CD4-positive, alpha-beta T cell treated with Interleukin-17A for 1 hour (primary cell): Measurements from ENCODE around the gene OS9.
A peak's percentile ranks its signal among the peaks of the same experiment; 100 is the strongest.

Experiments
- DNase-seq: peaks from one replicate; pipeline ENCODE4 v3.0.0-alpha.2; 2020

Gene OS9

DNA sequence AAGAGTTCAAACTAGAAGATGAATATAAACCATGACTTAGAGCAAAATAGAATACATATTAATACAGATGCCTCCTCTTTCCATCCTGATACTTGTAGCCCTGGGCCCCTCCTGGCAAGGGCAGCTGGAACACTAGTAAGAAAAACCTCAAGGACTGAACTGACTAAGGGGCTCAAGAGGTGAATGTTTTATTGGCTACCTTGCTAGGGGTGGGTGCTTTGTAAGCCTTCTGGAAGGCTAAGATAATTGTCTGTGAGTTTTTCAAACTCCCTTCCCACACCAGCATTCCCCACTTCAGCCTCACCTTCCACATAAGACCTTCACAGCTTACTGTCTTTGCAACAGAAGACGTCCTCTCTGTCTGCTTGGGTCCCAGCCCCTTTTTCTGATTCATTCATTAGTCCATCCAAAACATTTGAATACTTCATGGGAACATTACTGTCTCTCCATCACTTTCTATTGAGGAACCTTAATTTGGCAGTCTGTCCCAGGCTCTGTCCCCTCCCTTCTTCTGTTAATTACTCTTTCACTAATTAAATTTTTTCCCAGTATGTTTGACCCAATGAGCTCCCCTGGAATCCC is 59.9 kb downstream of the OS9 start:
- DNase-seq, result no peak

GRCh38 chr12:57754411-57755193 is 60.7 kb downstream of the OS9 start, which contains the start of gene MARCHF9:
TSS of gene MARCHF9 (plus strand) at chr12:57755103. CDS start at chr12:57755529, 426 bp downstream.
- peak; percentile 94 for DNase-seq

DNA sequence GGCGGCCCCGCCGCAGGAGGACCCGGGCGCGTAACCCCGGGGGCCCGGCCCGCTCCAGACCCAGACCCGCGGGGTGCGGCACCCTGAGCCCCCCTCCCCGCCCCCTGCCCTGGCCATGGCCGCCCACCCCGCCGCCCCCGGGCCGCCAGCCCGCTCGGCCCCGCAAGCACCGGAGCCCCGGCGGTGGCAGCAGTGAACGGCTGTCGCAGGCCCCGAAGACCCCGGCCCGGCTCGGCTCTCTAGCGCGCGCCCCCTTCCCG is 61.2 kb downstream of the OS9 start:
- no peak for DNase-seq

DNA sequence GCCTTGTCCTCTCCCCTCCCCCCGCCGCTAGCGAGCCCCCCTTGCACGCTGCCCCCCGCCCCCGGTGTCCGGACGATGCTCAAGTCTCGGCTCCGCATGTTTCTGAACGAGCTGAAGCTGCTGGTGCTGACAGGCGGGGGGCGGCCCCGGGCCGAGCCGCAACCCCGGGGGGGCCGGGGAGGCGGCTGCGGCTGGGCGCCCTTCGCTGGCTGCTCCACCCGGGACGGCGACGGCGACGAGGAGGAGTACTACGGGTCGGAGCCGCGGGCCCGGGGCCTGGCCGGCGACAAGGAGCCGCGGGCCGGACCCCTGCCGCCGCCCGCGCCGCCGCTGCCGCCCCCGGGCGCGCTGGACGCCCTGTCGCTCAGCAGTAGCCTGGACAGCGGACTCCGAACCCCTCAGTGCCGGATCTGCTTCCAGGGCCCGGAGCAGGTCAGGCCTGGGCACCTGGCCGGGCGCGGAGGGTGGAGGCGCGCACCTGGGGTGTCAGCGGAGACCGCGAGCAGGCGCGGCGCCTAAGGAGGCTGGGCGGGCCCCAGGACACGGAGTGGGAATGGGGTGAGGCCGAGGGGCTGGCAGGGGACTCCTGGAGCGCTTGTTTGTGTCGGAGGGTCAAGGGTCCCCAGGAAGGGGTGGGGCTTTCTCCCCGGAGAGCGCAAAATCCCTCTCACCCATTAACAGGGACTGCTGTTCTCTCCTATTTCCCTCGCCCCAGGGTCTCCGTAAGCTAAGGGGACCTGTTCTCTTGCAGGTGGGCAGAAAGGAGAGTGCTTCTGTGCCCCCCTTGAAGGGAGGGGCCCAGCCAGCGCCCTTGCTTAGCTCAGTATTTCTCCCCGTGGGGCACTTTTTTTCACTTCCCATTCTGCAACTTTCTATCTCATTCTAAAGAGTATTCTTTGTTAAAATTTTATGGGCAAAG is 61.8 kb downstream of the OS9 start:
- peak; percentile 51 for DNase-seq

DNA sequence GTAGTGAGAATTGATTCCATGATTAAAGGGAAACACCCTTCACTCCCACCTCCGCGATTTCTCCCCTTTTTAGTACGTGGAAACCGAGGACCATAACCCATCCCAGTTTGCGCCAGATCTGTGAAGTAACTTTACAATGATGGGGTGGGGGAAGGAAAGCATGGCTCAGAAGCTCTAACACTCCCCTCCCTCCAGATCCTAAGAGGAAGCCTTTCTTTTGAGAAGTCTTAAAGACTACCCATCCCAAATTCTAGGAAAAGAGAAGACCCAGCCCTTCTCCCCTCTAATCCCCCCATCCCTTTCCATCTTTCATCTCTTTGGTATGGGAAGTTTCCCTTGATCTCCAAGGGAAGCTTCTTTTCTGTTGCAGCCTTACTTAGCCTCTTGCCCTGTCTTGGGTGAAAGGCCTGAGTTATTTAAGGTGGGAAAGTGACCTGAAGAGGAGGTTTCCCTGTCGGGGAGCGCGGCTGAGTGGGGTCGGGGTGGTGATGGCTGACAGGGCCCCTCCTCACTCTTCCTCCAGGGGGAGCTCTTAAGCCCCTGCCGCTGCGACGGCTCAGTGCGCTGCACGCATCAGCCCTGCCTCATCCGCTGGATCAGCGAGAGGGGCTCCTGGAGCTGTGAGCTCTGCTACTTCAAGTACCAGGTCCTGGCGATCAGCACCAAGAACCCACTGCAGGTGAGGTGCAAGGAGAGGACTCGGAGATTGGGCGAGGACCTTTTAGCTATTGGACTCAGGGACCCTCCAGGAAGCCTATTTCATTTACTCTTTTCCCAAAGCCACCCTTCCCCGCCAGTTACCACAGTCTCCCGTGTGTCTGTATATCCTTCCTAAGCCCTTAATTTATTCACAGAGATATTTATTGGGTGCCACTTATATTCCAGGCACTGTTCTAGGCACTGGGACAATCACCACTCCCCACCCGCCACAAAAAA is 62.7 kb downstream of the OS9 start:
- DNase-seq, result peak; percentile 79

DNA sequence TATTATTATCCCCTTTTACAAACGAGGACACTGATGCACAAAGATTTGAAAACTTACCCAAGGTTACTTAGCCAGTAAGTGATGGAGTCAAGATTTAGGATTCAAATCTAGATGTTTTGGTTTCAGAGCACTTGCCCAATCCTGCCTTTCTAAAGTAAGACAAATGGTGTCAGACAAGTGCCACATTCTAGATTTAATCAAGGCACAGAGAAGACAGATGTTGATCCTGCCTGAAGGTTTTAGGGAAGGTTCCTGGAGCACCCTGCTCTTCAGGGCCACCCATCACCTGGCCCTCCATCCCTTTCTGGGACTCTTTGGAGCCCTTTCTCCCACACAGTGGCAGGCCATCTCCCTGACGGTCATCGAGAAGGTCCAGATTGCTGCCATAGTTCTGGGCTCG is 63.8 kb downstream of the OS9 start:
- DNase-seq, result no peak

- no peak for DNase-seq
Observed at GRCh38 chr12:57758552-57759359, 64.8 kb downstream of the OS9 start.

DNA sequence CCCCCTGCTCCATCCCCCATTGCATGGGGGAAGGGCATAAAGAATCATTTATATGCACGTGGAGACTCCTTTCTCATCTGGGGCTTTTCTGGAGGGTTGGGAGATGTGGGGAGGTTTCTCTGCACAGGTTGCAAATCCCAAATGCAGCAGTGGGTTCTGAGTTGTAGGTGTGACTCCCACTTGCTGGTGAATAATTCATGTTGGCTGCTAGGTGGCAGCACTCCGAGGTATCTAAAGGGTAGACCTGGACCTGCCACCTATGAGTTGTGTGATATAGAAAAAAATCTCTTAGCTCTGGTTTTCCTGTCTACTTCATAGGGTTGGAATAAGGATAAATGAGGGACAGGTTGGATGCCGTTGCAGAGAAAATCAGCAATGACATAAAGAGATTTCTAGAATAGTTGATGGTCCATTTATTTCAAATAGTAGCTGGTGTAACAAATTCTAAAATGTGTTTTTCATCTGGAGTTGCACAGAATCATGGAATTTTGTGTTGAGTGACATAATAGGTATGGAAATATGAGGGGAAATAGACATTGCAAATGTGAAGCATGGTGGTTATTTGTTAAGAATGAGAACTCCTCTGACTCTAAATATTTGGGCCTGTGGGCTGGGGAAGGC is 65.5 kb downstream of the OS9 start:
- peak; percentile 71 for DNase-seq

- no peak for DNase-seq
Observed at GRCh38 chr12:57760347-57760982, 66.5 kb downstream of the OS9 start.

DNA sequence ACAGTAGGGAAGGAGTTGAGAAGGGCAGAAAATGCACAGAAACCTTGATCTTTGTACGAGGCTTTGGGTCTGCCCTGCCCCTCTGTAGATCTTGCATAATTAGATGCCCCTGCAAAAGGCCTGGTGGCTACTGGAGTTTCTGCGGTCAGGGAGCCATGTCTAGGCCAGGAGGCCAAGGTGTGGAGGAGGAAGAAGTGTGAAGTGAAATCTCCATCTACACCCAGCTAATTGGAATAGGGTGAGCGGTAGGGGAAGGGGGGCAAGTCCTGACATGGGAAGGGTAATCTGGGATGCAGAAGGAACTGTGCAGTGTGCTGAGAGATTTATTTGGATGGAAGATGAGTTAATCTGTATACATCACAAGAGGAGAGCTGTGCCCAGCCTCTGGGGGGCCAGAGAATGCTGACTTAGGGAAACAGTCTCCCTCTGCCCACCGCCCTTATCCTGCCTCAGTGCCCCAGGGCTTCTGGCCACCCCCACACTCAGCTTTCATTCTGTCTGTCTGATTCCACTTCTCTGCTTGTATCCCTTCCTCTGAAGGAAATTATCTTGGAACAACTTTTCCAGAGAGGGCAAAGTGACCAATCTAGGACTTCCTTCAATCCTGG is 67.6 kb downstream of the OS9 start:
- no peak for DNase-seq

DNA sequence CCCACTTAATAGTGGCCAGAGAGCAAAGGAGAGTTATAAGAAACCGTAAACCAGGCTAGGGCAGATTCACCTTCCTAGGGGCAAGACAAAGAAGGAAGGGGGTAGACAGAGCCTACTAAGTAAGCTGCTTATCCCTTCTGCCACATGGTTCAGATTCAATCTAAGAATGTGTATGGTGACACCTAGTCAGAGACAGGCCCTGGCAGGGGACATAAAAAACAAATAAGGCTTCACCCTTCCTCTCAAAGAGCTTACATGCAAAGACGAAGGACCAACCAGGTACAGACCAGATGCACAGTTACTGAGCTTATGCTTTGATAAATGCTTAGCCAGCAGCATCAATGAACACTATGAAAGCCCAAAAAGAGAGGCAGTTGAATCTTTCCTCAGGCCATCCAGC is 68.5 kb downstream of the OS9 start:
- no peak for DNase-seq

GRCh38 chr12:57763881-57764661 is 70.1 kb downstream of the OS9 start:
- no peak for DNase-seq

DNA sequence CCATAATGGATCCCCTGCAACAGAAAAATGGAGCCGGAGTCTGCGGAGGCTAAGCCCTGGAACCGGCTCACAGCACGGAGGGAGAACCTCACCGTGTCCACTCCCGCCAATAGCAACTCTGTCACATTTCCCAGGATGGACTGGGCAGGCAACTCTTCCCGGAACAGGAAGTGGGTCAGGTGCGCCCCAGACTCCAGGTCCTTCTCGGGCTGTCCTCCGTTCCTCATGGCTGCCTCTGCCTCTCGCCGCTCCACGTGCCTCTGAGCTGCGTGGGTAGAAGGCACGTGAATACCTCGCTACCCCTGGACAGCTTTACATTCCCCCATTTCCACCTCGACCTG is 70.7 kb downstream of the OS9 start:
- no peak for DNase-seq

DNA sequence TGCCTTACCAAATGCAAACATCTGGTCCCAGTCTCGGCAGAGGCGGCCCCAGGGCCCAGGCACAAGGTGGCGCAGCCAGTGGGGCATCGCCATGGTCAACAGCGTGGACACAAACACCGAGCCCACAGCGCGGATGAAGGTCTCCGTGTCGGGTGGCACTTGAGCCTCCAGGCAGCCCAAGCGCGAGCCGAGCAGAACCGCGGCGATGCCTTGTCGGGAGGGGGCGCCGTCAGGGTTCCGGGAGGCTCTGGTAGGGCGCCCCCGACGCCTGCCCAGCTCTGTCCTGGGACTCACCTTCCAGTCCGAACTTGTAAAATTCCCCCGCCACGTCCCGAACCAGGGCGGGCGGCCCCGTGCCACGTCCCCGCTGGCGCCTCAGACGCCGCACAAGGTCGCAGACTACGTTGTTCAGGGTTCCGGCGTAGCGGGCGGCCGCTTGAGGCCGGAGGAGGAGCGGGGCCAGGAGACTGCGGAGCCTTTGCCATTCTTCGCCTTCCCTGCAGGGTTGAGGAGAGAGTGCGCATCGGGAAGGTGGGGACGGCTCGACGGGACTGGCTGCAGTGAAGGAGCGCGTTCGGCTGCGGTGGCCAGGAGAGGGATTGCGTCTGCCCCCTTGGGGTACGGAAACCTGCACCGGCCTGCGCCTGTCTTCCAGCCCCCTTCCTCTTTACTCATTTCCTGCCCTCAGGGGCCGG is 71.2 kb downstream of the OS9 start:
- DNase-seq, result peak; percentile 53

DNA sequence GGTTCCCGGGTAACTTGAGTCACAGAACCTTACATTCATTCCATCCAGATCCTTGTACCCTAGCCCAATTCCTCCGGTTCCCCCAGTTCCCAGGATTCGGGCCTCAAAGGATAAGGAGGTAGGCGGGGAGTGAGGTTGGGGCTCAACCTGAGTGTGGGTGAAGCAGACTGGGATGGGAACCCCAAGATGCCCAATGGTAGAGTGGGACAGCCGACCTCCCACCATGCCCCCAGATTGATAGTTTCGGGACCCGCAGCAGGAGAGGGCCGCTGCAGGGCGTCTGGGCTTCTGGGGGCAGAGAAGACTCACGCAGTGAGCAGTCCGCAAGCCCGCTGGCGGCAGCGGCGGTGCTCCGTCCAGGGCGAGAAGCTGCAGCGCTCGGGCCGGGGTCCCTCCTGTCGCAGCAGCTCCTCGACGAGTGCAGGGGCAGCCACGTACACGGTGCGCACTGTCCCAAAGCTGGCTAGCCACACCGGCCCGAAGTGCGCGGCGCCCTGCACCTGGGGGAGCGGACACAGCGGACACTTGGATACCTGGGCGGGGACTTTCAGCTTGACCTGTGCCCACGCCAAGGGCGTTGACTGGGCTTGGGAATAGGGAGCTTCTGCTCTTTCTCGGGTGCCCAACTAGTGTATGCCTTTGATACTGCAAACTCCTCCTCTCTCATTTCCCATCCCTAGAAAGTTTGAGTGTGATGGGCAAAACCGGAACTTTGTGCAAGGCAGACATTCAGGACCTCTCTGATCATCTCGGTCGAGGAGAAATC is 71.9 kb downstream of the OS9 start:
- no peak for DNase-seq

- no peak for DNase-seq
Observed at GRCh38 chr12:57766464-57767304, 72.8 kb downstream of the OS9 start, which contains the start of gene CYP27B1. TSS of gene CYP27B1 (minus strand) at chr12:57767078. CDS start at chr12:57767041, 37 bp downstream.

- no peak for DNase-seq
Observed at GRCh38 chr12:57767305-57767698, 73.4 kb downstream of the OS9 start.
